Fibroblast of lung (primary cell): ENCODE results near the gene VAV2.

Experiments
- CTCF ChIP-seq, 2 donors: IDR thresholded peaks in 1 of 2; conservative IDR thresholded peaks in 1 of 2; 1 replicate in 1 of 2; 2 replicates in 1 of 2; pipeline ENCODE4 v1.5.1; 2011 to 2012; ENCODE audit warnings: low read length in 2 of 2, control low read depth in 1 of 2, inconsistent platforms in 1 of 2, low read depth in 1 of 2, mild to moderate bottlenecking in 1 of 2
- EZH2 ChIP-seq: IDR thresholded peaks from 2 replicates; pipeline ENCODE4 v1.5.1; 2012; ENCODE audit warnings: low read length, control low read depth, mild to moderate bottlenecking; ENCODE audit errors: missing control alignments

GRCh38 chr9:133973791-133974630, 18.1 kb downstream of the VAV2 start:
- no peak for TF ChIP-seq CTCF (conservative IDR thresholded peaks at IDR 0.05 in 1 of 2, IDR thresholded peaks at IDR 0.05 in 1 of 2; ENCODE audit: low read depth in 1 of 2, low read length in 2 of 2)
- no peak for TF ChIP-seq EZH2
